GM19397 (cell line): ENCODE results near the gene CMIP.
A peak's percentile ranks its signal among the peaks of the same experiment; 100 is the strongest.
"Not testable (repeated sequence)": the region's sequence is repeated elsewhere in the genome, so short reads cannot be mapped to it uniquely, and the experiment has no call there.

Experiments used
- ATAC-seq: cut with Tn5 transposase; IDR thresholded peaks from one replicate; pipeline ENCODE4 v1.9.1; 2021; ENCODE audit warnings: mild to moderate bottlenecking, moderate library complexity; ENCODE audit not compliant: unreplicated experiment

The CMIP gene

GRCh38 chr16:81730090-81731051 lies 285.8 kb downstream of the CMIP start:
- ATAC-seq: peak; percentile 67

GRCh38 chr16:81731649-81732048 lies 287.0 kb downstream of the CMIP start:
- no peak for ATAC-seq

GRCh38 chr16:81732699-81733098 lies 288.1 kb downstream of the CMIP start:
- ATAC-seq: no peak

GRCh38 chr16:81733295-81733694 lies 288.7 kb downstream of the CMIP start:
- no peak for ATAC-seq

GRCh38 chr16:81734632-81735434 lies 290.2 kb downstream of the CMIP start:
- ATAC-seq: no peak

GRCh38 chr16:81737885-81738536 lies 293.4 kb downstream of the CMIP start:
- ATAC-seq: no peak

GRCh38 chr16:81738783-81739496 lies 294.3 kb downstream of the CMIP start:
- peak; percentile 28 for ATAC-seq

GRCh38 chr16:81739503-81739902 lies 294.9 kb downstream of the CMIP start:
- no peak for ATAC-seq

- ATAC-seq: peak; percentile 54
These were observed 295.6 kb downstream of the CMIP start for GRCh38 chr16:81740169-81740568.

- ATAC-seq: not testable (repeated sequence)
These were observed 296.8 kb downstream of the CMIP start for GRCh38 chr16:81741430-81741770.

- no peak for ATAC-seq
These were observed 299.8 kb downstream of the CMIP start for GRCh38 chr16:81744385-81744784.

- no peak for ATAC-seq
These were observed 300.3 kb downstream of the CMIP start for GRCh38 chr16:81744911-81745310.

- no peak for ATAC-seq
These were observed 301.3 kb downstream of the CMIP start for GRCh38 chr16:81745704-81746558.

- ATAC-seq: no peak
These were observed 302.0 kb downstream of the CMIP start for GRCh38 chr16:81746566-81746965.

- ATAC-seq: no peak
These were observed 304.0 kb downstream of the CMIP start for GRCh38 chr16:81748476-81749198.

GRCh38 chr16:81752225-81752875 lies 307.7 kb downstream of the CMIP start:
- peak; percentile 82 for ATAC-seq

GRCh38 chr16:81752876-81753227 lies 308.2 kb downstream of the CMIP start:
- no peak for ATAC-seq

GRCh38 chr16:81754858-81755257 lies 310.2 kb downstream of the CMIP start:
- no peak for ATAC-seq
